HG02588 (cell line): ENCODE data around the gene ASIC2.

Experiments used
- ATAC-seq: cut with Tn5 transposase; IDR thresholded peaks from one replicate; pipeline ENCODE4 v1.9.1; 2021; ENCODE audit warnings: mild to moderate bottlenecking, moderate library complexity; ENCODE audit not compliant: unreplicated experiment

Gene ASIC2

DNA sequence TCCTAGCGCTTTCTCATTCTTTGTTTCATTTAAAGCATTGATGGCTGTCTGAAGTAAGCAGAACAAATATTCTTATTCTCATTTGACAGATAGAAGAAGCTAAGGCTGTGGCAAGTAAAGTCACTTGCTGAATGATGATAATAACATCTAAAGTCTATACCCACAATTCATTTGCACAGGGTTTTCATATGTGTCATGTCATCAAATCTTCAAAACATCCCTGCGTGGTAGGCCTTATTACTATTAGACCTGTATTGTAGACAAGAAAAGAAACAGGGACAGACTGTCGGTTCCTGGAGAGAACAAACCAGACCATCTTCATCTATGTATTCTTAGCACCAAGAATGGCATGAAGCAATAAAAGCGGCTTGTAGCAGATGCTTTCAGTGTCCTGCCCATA, 85.9 kb downstream of the ASIC2 start:
- no peak for ATAC-seq

DNA sequence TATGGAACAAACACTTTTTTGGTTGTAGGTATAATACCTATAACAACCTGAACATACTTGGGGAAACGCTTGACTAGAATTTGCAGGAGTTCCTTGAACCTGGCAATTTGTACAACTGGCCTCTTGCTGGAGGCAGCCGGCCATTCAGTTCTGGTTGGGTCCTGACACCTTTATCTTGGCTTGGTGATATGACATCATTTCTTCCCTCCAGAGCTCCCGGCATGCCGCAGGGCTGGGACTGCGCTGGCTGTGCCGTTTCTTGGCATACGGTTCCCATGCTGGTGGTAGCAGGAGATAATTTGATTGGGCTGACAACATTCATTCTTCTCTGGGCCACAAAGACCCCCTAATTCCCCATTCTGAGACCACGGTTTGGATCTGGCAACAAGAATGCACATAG, 87.5 kb downstream of the ASIC2 start:
- no peak for ATAC-seq

GRCh38 chr17:33204701-33205100, 88.4 kb downstream of the ASIC2 start:
- ATAC-seq = no peak

DNA sequence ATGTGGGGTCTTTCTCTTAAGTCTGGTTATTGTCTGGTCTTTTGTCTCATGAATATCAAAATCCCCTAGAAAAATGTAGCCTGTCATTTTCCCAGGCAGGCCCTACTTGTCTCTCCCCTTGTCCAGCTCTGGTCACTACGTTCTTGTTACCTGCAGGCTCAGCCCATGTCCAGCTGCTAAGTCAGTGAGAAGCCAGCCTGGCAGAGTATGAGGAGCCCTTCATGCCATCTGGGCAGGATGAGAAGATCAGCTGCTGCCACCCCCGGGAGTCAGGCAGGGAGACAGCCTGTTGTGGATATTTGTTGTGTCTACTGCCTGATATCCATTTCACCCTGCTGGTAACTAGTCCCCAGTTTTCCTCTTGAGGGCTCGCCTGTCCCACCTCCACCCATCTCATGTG, 88.9 kb downstream of the ASIC2 start:
- no peak for ATAC-seq

GRCh38 chr17:33202796-33203495, 90.1 kb downstream of the ASIC2 start:
- ATAC-seq = no peak

GRCh38 chr17:33202021-33202420, 91.1 kb downstream of the ASIC2 start:
- no peak for ATAC-seq

DNA sequence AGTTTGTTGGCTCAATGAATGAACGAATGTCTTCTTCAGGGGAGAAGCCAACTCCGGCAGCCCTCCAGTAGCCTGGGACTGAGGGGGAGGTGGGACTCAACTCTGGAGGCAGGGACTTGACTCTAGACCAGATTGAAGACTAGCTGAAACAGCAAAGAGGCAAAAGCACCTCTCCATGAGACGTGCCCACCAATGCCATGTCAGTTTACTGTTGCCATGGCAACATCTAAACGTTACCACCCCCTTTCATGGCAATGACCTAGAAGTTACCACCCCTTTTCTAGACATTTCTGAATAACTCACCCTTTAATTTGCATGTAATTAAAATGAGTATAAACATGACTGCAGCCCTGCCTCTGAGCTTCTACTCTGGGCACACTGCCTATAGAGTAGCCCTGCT, 91.8 kb downstream of the ASIC2 start:
- no peak for ATAC-seq

GRCh38 chr17:33200587-33200986, 92.5 kb downstream of the ASIC2 start:
- ATAC-seq = no peak

- ATAC-seq = no peak
Observed at GRCh38 chr17:33199571-33200510, 93.3 kb downstream of the ASIC2 start.

GRCh38 chr17:33198954-33199353, 94.1 kb downstream of the ASIC2 start:
- ATAC-seq = no peak

DNA sequence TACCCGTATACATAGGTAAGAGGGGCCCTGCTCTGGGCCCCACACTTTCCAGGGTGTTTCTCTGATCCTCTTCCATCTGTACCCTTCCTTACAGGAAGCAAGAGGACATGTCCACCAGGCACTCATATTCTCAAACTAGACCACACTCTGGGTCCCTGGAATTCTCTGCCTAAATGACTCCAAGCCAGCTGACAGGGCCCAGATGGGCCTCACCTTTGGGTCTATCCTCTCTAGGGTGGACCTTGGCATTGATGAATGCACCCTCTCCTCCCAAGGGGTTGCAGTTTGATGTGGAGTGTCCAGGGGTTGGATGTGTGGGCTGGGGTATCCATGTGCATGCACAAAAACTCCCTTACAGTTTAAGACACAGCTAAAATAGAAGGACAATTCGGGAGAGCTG, 95.8 kb downstream of the ASIC2 start:
- no peak for ATAC-seq

DNA sequence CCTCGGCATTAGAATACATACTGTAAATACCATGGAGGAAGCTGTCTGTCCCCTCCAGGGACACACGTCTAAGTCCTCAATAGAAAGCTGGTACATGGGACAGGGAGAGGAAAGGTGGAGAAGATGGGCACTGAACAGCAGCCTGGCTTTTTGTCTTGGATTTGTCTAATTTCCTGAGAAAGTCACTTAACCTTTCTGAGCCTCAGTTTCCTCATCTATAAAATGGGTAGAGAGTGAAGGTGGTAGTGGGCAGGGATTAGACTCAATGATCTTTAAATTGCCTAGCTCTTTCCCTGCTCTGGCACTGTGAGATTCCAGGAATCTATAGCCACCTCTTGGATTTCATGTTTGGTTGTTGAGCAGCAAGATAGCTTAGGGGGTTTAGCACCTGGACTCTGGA, 96.2 kb downstream of the ASIC2 start:
- no peak for ATAC-seq

DNA sequence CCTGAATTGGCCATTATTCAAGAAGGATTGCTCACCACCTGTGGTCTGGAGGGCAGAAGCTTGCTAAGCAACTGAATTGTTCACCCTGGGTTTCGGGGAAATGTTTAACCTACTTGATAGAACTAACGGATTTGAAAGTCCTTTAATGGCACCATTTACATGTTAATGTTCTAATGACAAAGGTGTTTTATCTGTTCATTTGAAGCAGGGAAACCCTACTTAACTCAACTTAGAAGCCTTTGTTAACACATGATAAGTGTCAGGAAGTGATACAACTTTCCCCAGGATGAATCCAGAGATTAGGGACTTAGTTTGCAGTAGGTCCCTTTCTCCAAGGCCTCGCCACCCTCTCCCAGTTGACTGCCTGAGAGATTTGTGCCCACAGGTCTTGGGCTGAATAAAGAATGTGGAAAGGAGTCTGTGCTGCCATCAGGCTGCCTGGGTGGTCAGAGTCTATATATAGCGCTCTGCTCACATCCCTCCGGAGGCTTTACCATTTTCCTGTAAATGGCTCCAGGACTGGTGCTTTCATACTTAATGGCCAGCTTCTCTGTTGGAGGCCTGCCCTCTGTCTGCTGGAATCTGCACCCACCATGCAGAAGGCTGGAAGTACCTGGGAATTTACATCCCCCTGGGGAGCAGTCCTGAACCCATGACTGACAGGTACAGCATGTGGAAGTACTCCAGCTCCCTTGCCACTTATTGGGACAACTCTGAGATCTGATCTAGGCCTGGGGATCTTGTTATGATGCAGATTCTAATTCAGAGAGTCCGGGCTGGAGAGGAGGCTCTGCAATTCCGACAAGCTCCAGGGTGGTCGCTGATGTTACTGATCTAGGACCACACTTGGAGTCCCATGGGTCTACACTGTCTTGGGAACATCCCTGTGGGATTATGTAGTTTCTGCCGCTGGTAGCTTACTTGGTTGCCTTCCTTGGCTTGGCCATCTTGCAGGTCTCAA, 99.9 kb downstream of the ASIC2 start:
- no peak for ATAC-seq

DNA sequence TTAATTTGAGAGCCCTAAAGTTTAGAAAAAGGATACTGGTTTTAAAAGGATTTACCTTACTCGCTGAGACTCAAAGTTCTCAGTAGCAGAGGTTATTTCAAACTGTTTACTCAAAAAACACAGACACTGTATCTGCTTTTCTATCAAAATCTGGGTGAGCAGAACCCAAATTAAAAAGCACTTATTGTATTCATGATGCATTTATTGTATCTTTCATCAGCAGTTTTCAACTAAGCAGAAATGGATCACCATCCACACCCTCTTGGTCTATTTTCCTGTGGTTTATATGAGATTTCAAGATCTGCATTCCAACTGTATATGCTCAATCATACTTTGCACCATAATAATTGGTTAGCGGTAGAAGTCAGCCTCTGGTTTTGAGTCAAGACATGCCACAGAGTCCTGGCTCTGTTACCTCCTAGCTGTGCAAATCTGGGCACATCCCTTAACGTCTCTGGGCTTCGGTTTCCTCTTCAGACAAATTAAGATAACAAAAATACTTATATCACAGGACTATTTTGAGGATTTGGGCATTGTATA, 109.5 kb downstream of the ASIC2 start:
- no peak for ATAC-seq

- no peak for ATAC-seq
Observed at GRCh38 chr17:33179151-33179550, 113.9 kb downstream of the ASIC2 start.

DNA sequence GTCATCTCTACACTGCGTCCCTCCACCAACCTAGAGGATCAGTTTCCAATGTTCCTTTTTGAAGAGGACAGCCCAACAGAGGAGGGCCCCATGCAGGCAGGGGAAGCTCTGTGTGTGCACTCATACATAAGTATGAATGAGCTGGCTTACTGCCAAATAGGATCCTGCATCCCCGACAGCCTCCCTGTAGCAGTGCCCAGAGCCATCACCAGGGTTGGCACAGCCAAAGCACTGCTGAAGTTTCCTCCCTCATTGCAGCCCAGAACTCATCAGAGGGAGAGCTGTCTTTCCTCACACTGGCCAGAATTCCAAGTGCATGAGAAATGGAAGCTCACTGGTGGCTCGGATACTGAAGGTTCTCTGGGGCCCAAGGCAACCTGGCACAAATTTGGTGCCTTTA, 114.4 kb downstream of the ASIC2 start:
- ATAC-seq = no peak

DNA sequence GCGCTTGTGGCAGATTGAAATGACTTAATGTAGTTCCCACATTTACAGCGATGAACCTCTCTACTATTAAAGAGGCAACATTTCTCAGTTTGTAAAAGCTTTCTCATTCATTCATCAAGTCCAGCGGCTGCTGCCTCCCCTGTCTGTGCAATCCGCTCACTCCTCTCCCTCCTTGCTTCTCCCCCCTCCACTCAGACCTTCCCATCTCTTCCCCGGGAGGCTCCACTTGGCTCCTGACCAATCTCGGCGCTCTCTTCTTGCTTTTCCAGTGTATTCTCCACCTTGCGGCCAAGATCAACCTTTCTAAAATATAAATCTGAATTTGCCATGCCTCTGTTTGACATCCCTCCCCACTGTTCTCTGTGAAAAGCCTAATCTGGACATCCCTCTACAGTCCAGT, 117.5 kb downstream of the ASIC2 start:
- ATAC-seq = no peak

DNA sequence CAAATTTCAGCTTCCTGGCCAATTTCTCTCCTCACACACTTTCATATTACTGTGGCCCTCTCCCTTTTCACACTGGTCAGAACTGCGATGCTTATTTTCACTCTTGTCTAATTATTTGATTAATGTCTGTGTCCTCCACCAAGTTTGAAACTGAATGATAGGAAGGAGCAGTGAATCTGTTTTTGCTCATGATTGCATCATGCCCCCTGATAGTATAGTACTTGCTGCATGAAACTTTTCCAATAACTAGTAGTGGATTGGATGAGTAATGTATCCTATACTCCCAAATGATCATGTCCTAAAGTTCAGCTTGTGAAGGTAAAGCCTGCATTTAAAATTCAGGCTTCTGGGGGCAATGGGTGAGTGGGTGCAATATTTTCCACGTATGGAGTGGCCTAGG, 121.2 kb downstream of the ASIC2 start:
- no peak for ATAC-seq

- ATAC-seq = no peak
Observed at GRCh38 chr17:33169580-33170285, 123.4 kb downstream of the ASIC2 start.

GRCh38 chr17:33167736-33168135, 125.4 kb downstream of the ASIC2 start:
- ATAC-seq = no peak
